HG02852 (cell line): ENCODE measurements around the gene ERCC4.
"Not testable (repeated sequence)": the region's sequence is repeated elsewhere in the genome, so short reads cannot be mapped to it uniquely, and the experiment has no call there.

Source experiments
- ATAC-seq: cut with Tn5 transposase; IDR thresholded peaks from one replicate; pipeline ENCODE4 v1.9.1; 2021; ENCODE audit warnings: mild to moderate bottlenecking, moderate library complexity; ENCODE audit not compliant: unreplicated experiment

ERCC4 gene

DNA sequence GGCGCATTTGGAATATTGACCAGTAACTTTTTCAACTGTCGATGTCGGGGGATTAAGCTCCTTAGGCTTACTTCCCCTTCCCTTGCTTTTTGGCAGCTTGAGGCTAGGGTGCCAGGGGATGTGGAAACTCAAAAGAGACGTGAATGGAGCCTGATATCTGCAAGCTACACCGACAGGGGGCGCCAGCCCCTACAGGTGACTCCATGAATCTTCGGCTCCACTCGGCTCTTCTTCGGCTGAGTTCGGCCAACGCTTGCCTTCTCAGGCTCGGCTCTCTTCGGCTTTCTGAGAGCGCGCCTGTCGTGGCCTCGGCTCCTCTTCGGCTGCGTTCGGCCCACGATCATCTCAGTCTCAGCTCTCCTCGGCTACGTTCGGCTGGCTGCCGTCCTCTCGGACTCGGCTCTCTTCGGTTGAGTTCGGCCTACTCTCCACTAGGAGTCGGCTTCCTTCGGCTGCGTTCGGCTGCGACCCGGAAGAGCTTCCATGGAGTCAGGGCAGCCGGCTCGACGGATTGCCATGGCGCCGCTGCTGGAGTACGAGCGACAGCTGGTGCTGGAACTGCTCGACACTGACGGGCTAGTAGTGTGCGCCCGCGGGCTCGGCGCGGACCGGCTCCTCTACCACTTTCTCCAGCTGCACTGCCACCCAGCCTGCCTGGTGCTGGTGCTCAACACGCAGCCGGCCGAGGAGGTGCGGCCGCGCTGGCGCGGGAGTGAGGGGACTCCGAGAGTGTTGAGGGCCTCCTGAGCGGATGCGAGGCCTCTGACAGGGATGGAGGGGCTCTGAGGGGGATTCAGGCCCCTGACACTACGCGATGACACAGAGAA is at the start of gene ERCC4:
TSS of gene ERCC4 (plus strand) at position 472 of the 827 bp plus-strand sequence. CDS start at position 484, 12 bp downstream.
- ATAC-seq = peak; percentile 98

DNA sequence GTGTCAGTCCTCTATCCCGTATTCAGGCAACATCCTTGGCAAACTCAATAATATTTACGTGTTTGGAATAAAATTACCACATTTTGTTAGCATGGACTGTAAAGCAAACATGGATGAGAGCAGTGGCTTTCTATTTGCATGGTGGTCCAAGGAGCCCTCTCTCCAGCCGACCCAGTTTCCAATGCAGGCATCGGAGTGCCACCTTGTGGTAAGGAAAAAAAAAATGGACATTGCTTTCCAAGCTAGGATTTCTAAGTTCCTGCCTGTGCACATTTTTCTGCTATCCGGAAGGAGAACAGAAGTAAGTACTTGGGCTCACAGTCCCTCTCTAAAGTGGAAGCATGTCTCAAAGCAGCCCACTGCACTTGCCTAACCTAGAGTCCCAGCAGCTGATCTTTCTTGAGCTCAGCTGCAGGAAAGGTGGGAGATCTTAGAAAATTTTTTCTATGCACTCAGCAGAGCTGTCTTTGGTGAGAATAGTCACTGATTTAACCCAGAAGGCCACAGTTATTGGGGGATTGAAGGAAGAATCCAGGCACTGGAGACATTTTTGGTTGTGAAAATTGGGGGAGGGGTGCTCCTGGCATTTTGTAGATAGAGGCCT is 46.0 kb upstream of the ERCC4 start:
- ATAC-seq = no peak

DNA sequence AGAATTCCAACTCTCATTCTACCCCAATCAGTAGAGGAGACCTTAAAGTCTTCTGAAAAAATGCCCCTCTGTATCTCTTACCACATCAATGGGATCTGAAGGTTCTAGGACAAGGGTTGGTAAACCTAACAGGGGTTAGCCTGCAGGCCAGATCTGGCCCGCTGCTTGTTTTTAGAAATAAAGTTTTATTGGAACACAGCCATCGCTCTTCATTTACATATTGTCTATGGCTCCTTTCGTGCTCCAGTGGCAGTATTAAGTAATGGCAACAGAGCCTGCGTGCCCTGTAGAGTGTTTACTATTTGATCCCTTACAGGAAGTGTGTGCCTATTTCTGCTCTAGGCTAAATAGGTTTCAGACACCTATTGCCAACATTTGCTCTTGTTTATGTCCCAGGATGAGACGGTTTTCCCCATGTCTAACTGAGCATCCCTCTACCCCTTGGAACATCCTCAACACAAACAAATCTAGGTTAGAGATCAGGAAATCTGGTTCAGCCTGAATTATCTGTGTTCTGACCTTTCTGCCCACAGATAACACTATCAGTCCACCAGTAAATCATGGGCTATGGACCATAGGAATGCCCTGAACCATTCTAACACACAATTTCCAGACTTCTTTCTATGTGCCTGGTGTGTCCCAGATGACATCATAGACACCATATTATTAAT is 44.2 kb upstream of the ERCC4 start:
- no peak for ATAC-seq

DNA sequence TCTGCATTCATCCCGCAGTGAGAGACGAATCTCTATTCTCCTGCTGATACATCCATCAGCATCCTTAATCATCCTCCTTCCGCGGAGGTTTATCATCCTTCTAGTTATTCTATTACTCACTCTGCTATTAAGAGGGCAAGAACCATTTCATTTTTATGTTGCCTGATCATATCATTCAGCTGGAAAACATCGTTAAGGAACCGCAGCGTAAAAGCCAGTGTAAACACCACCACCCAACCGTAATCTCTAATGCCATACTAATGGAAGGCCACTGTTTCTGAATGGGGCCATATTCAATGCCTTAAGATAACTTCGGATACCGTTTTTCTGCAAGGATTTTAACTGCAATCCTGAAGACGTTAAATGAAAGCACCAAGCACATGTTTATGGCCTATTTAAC is 36.7 kb upstream of the ERCC4 start:
- ATAC-seq = no peak

DNA sequence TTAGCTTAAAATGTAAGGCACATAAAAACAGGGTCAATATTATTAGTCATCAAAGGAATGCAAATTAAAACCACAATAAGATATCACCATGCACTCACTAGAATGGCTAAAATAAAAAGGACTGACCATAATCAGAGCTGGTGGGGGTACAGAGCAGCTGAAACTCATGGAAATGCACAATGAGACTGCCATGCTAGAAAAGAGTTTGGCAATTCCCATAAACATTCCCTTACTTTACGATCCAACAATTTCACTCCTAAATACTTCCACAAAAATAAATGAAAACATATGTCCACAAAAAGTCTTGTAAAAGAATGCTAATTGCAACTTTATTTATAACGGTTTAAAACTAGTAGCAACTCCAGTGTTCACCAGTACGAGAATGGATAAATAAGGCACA is 36.1 kb upstream of the ERCC4 start:
- no peak for ATAC-seq

DNA sequence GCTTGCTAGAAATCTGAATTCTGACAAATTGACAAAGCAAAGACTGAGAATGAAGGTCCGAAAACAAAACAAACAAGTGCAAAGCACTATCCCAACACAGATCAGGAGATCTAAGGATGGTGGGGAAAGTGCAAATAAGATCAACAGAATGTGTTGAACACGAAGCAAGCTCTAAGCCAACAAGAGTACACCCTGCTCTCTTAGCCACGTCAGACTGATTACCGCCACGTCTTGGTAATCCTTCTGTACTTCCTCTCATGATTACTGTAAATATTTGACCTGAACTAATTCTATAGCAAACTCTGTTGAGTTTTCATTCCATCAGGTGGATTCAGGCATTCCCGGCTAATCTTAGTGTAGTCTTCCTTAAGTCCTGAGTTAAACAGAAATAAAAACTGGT is 34.3 kb upstream of the ERCC4 start:
- no peak for ATAC-seq

DNA sequence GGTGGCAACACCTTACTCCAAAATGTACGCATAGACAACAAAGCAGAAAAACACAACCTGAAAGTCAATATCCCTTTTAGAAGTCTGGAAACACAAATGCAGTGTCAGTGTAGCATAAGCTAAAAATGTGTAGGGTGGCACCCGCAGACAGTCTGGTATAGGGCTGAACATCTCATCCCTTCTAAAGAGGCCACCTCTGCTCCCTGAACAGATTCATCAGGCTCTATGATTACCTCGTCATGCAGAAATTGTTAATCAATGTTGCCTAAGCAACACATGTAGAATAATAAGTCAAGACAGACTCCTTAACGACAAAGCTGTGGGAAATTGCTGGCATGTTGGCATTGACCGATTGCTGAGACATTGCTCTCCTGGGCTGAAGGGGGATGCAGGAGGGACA is 33.3 kb upstream of the ERCC4 start:
- ATAC-seq = no peak

DNA sequence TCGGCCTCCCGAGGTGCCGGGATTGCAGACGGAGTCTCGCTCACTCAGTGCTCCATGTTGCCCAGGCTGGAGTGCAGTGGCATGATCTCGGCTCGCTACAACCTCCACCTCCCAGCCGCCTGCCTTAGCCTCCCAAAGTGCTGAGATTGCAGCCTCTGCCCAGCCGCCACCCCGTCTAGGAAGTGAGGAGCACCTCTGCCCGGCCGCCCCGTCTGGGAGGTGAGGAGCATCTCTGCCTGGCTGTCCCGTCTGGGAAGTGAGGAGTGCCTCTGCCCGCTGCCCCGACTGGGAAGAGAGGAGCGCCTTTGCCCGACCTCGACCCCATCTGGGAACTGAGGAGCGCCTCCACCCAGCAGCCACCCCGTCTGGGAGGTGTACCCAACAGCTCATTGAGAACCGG is 30.6 kb upstream of the ERCC4 start:
- ATAC-seq = not testable (repeated sequence)

DNA sequence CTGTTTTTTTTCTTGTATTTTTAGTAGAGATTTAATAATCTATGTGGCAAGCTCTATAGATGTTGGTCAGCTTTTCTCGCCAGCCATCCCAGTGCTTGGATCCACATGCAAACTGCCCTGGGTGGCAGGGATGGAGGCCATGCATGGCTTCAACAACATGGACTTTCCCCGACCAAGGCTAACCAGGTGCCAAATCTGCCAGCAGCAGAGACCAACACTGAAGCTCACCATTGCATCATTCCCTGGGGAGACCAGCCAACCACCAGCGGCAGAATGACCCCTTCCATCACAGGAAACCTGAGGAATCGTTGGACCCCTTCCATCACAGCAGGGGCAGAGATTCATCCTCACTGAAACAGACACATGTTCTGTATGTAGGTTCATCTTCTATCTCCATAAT is 27.7 kb upstream of the ERCC4 start:
- ATAC-seq = no peak

DNA sequence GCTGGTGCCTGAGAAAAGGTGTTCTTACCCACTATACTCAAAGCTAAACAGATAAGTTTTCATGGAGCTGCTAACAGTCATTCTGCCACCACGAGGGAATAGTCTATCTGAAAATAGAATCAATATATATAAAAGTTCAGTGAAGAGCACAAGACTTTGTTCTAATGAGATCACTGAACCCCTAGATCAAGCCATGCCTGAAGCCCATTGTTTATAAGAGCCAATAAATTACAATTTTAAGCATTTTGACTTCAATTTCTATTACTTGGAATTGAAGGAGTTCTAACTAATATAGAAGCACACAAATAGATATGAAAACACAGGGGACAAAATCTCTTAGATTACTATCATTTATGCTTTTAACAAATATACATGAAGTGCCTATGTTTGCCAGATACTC is 24.4 kb upstream of the ERCC4 start:
- ATAC-seq = no peak

DNA sequence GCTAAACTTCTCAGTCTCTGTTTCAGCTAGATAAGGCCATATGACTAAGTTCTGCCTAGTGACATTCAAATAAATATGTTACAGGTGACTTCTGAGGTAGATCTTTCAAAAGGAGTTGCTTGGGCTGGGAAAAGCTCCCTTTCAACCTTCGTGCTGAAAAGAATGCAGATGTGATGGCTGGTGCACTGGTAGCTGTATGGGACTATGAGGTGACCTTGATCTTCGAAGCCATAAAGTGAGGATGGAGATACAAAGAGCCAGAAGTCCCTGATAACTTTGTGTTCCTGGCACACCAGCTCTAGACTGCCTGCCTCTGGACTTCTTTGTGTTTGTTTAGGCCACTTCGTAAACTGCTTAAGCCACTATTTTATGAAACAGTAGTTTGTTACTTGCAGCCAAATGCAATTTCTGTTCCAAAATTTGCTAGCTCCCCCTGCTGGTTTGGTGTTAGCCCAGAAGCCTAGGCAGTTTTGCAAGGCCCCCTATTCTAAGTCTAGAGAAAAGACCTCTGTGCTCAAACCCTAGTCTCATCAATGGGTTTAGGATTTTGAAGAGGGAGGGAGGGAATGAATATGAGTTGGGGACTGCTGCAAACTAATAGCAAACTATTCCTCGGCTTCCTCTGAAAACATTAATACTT is 23.3 kb upstream of the ERCC4 start:
- no peak for ATAC-seq

DNA sequence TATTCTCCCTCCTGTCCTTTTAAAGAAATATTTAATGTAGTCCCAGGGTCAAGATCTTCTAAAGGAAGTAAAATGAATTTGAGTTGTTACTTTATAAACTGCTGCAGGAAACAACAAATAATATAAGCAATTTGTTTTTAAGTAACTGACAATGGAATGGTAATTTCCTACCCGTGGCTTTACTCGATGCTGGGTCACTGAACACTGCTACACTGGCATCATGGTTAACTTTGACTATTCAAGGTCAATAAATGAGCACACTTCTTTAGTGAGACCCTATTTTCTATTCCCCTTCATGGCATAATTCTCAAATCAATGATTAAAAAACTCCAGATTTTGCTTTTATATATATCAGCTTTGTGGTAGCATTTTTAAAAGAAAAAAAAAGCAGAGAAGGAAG is 22.1 kb upstream of the ERCC4 start:
- no peak for ATAC-seq

DNA sequence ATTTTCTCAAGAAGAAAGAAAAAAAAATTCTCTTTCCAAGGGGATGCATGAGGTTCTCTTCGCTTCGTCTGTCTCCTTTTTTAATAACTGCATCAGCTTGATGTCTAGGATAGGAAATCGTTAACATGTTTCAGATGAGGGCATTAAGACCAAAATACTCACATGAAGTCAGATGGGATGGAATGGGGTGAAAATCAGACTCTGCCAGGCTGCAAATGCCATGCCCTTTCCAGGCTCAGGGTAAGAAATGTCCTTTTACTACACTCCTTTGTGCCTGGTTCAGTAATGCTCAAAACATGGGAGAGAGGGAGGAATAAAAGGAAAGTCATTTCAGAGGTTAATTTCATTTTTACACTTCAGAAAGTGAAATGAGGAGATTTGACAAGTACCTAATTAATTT is 21.7 kb upstream of the ERCC4 start:
- no peak for ATAC-seq

DNA sequence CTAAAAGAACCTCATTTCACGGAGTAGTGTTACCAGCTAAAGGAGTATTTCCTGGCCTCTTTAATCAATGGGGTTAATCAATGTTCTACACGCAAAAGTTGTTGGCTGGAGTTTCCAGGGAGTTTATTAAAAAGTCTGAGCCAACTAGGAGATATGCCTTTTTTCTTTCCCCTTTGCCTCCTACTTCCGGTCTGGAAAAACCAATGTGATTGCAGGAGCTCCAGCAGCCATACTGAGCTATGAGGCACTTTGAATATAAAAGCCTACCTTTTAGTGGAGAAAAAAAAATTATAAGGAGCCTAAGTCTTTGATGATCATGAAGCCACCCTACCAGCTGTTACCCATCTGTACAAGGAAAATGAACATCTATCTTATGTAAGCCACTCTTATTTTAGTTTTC is 17.9 kb upstream of the ERCC4 start:
- no peak for ATAC-seq

DNA sequence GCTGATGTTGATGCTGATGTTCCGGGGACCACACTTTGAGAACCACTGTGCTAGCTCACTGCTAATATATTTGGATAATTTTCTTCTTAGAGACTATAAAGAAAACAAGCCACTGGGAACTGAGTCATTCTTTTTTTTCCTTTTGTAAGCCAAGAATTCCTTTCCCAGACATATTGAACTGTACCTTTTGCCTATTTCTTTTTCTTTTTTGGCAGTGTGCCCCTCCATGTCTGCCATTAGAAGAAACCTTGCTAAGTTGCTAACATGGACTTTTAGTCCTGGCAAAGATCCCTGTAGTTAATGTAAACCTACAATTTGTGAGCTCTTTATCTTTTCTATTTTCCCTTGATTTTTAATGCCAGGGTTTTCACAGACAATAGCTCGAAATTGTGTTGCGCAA is 17.3 kb upstream of the ERCC4 start:
- ATAC-seq = no peak

DNA sequence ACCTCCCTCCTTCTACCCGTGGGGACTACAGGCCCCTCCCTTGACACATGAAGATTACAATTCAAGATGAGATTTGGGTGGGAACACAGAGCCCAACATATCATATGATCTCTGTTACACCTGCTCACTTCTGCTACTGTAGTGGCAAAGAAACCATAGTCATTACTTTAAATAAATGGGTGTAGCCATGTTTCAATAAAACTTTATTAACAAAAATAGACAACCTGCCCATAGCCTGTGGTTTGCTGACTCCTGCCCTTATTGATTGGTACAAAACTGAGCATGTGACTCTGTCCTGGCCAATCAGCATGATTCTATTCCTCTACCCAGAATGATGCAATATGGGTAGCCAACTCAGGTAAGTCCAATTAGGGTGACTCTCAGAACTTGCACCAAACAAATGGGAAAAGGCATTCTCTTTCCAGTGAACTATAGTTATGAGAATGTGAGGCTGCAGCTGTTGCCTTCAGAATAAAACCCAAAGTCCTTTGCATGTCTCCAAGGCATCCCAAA is 15.7 kb upstream of the ERCC4 start:
- no peak for ATAC-seq

DNA sequence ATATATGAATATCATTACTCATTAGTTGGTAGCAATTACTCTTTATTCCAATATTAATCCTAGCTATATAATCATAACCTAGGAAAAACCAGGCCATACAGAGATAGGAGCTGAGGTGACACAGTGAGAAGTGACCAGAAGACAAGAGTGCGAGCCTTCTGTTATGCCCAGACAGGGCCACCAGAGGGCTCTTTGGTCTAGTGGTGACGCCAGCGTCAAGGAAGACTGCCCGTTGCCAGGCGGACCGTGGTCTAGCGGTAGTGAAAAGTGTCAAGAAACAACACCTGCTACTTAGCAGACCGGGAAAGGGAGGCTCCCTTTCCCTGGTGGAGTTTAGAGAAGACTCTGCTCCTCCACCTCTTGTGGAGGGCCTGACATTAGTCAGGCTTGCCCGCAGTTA is 15.1 kb upstream of the ERCC4 start:
- not testable (repeated sequence) for ATAC-seq

DNA sequence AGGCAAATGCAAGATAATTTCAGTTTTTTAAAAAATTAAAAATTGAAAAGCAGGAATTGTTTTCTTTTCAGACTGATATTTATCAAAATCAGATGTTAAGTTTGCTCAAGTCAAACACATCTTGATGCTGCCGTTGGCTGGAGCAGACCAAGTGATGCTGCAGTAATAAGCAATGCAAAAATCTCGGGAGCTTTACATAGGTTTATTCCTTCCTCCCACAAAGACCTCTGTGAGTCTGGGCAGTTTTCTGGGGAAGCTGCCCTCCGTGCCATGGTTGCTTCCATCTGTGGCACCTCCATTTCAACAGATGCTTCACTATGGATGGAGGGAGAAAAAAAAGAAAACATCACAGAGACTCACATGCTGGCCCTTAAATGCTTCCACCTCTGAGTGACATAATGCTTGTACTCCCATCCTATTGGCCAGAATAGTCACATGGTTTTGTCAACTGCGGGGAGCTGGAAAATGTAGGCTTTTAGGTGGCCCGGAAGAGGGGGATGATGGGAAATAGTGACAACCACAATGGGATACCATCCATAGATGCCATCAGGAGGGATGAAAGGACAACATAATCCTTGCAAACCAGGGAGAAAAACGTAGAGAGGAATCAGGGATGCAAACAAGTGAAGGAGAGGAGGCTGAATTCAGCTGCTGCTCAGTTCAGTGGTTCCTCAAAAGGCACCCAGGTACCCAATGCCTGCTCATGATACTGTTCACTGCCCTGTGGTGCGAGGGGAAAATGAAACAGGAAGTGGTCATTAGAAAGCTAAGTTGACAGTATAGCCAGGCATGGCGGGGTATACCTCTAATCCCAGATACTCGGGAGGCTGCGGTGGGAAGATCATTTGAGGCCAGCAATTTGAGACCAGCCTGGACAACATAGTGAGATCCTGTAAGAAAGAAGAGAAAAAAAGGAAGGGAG is 13.5 kb upstream of the ERCC4 start:
- no peak for ATAC-seq

DNA sequence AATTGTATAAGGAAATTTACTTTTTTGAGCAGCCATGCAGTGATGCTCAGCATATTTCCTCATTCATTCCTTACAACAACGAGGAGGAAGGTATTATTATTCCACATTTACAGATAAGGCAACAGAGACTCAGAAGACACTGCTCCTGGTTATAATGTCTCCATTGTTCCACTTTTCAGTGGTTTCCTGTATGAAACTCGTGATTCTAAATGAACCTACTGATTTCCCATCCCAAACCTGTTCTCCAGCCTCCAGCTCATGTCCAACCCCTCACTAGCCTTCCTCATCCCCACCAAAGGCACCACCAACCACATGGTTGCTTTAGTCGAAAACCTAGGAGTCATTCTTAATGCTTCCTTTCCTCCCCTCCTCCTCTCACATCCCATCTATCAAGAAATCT is 12.5 kb upstream of the ERCC4 start:
- no peak for ATAC-seq

DNA sequence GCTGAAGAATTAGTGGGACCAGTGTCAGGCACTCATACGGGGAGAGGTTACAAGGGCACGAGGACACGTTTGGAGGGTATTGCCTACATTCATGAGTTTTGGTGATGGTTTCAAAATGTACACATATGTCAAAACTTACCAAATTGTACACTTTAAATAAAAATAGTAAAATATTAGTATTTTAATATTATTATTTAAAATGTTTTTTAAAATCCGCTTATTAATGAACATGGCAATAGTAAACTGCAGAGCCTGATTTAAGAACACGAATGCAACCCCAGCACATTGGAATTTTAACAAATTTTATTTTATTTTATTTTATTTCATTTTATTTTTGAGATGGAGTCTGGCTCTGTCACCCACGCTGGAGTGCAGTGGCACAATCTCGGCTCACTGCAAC is 10.9 kb upstream of the ERCC4 start:
- ATAC-seq = no peak
